ENCODE measurements around the gene TRIM31. TPM values are rescaled to one million over a fixed set of nuclear protein-coding genes. Genes with fewer than 3 reads are reported as not detected.

Gene TRIM31
- total and polyA plus RNA-seq, 4 donors = 0.16 to 1.3 (median 0.48) TPM

GRCh38 chr6:30053682-30054081 lies 59.2 kb downstream of the TRIM31 start:
- TF ChIP-seq RAD21 (IDR thresholded peaks at IDR 0.05) (no peak), HNF4G (IDR thresholded peaks at IDR 0.05) (no peak), YY1 (IDR thresholded peaks at IDR 0.05) (no peak), SP1 (IDR thresholded peaks at IDR 0.05) (no peak), CTCF (IDR thresholded peaks at IDR 0.05; ENCODE audit: low read depth, low read length, missing input control) (no peak), FOXA1 (IDR thresholded peaks at IDR 0.05) (no peak), NR2F2 (IDR thresholded peaks at IDR 0.05) (no peak), ZBTB33 (IDR thresholded peaks at IDR 0.05) (no peak), GABPA (IDR thresholded peaks at IDR 0.05 in 1 of 2, conservative IDR thresholded peaks at IDR 0.05 in 1 of 2) (no peak), JUND (IDR thresholded peaks at IDR 0.05) (no peak), HNF4A (conservative IDR thresholded peaks at IDR 0.05) (no peak), REST (IDR thresholded peaks at IDR 0.05) (no peak), EGR1 (IDR thresholded peaks at IDR 0.05; ENCODE audit: low read depth in 2 of 2) (no peak), TAF1 (conservative IDR thresholded peaks at IDR 0.05) (no peak), ATF3 (IDR thresholded peaks at IDR 0.05) (no peak), RXRA (IDR thresholded peaks at IDR 0.05) (no peak), MAX (IDR thresholded peaks at IDR 0.05) (no peak)
- Histone ChIP-seq H3K9ac (ENCODE audit: low read depth in 1 of 2, low read length in 2 of 2) (no peak overlapping the region), H3K27me3 (ENCODE audit: control insufficient read depth in 4 of 4, insufficient read depth in 4 of 4, low read length in 3 of 4) (no peaks in the 10 kb centered on the region), H3K4me1 (ENCODE audit: control insufficient read depth in 4 of 4, insufficient read depth in 4 of 4, low read length in 3 of 4) (no peaks in the 10 kb centered on the region), H3K36me3 (ENCODE audit: control insufficient read depth in 4 of 4, insufficient read depth in 3 of 4, low read depth in 1 of 4, low read length in 3 of 4) (peaks cover 0 to 24% (median 15%) of the 10 kb centered on the region in 4 donors), H3K9me3 (ENCODE audit: control insufficient read depth in 4 of 4, low read length in 3 of 4) (no peaks in the 10 kb centered on the region), H3K4me3 (ENCODE audit: low read depth in 1 of 3, low read length in 3 of 3) (no peak overlapping the region), H3K27ac (ENCODE audit: low read depth in 1 of 2, low read length in 2 of 2) (no peak overlapping the region)
- WGBS = 91% methylated on average over 3 of the region's 3 CpGs
- DNase-seq (ENCODE audit: low spot score) = no peak

Small RNA genes within 50 kb of the gene (small RNA-seq; reads per million reads assigned to genes)
- not detected for gene RF00554
- not detected for gene RF02219
- not detected for gene RF02220

Other genes with a start within 250 kb of the TRIM31 start
- 100 to 1,000 TPM; 145 to 191 TPM for gene HLA-A, start 170.6 kb downstream of the TRIM31 start, total RNA-seq
- 100 to 1,000 TPM; 256 to 321 TPM for gene HLA-A, start 170.6 kb downstream of the TRIM31 start, polyA plus RNA-seq
- 10 to 100 TPM in 1 of 2 donors, 1 to 10 TPM in 1; 7.0 to 17.2 TPM for gene POLR1H, start 51.8 kb downstream of the TRIM31 start, total RNA-seq
- gene POLR1H, start 51.8 kb downstream of the TRIM31 start, polyA plus RNA-seq = 10 to 100 TPM; 16.3 to 27.5 TPM
- gene PPP1R11, start 45.9 kb downstream of the TRIM31 start, total RNA-seq = 10 to 100 TPM in 1 of 2 donors, 1 to 10 TPM in 1; 7.8 to 12.1 TPM
- gene PPP1R11, start 45.9 kb downstream of the TRIM31 start, polyA plus RNA-seq = 10 to 100 TPM; 26.9 to 30.9 TPM
- not detected for gene RNF39, start 37.3 kb downstream of the TRIM31 start, total RNA-seq
- gene RNF39, start 37.3 kb downstream of the TRIM31 start, polyA plus RNA-seq = under 1 TPM; 0.03 to 0.13 TPM
- gene TRIM40, start 23.1 kb upstream of the TRIM31 start, total RNA-seq = under 1 TPM in 1 of 2 donors, not detected in 1; 0.51 TPM
- not detected for gene TRIM40, start 23.1 kb upstream of the TRIM31 start, polyA plus RNA-seq
- 100 to 1,000 TPM in 1 of 2 donors, under 1 TPM in 1; 0.75 to 128 TPM for gene TRIM10, start 48.1 kb upstream of the TRIM31 start, total RNA-seq
- gene TRIM10, start 48.1 kb upstream of the TRIM31 start, polyA plus RNA-seq = under 1 TPM; 0.29 to 0.72 TPM
- 1 to 10 TPM; 1.6 to 2.2 TPM for gene TRIM15, start 50.5 kb upstream of the TRIM31 start, total RNA-seq
- 1 to 10 TPM; 1.6 to 2.8 TPM for gene TRIM15, start 50.5 kb upstream of the TRIM31 start, polyA plus RNA-seq
- gene TRIM26, start 100.3 kb upstream of the TRIM31 start, total RNA-seq = 10 to 100 TPM; 14.9 to 50.1 TPM
- 10 to 100 TPM; 16.9 to 30.9 TPM for gene TRIM26, start 100.3 kb upstream of the TRIM31 start, polyA plus RNA-seq
- 10 to 100 TPM in 1 of 2 donors, 1 to 10 TPM in 1; 3.5 to 11.0 TPM for gene TRIM39, start 213.8 kb upstream of the TRIM31 start, total RNA-seq
- gene TRIM39, start 213.8 kb upstream of the TRIM31 start, polyA plus RNA-seq = 1 to 10 TPM; 2.7 to 5.4 TPM
- 10 to 100 TPM in 1 of 2 donors, 1 to 10 TPM in 1; 9.3 to 19.8 TPM for gene RPP21, start 232.1 kb upstream of the TRIM31 start, total RNA-seq
- 10 to 100 TPM; 22.2 to 32.9 TPM for gene RPP21, start 232.1 kb upstream of the TRIM31 start, polyA plus RNA-seq